Activated CD4-positive, alpha-beta T cell treated with anti-CD3 and anti-CD28 coated beads, Interleukin-10, Interleukin-2, amounts not matched to agents 100 ng/mL and 50 ng/mL, durations not matched to agents 16 hours and 8 hours (primary cell): ENCODE data around the gene ABR.
"Not testable (repeated sequence)": the region's sequence is repeated elsewhere in the genome, so short reads cannot be mapped to it uniquely, and the experiment has no call there.

ENCODE experiments used
- DNase-seq: peaks from one replicate; pipeline ENCODE4 v3.0.0-alpha.2; 2020

Gene ABR

DNA sequence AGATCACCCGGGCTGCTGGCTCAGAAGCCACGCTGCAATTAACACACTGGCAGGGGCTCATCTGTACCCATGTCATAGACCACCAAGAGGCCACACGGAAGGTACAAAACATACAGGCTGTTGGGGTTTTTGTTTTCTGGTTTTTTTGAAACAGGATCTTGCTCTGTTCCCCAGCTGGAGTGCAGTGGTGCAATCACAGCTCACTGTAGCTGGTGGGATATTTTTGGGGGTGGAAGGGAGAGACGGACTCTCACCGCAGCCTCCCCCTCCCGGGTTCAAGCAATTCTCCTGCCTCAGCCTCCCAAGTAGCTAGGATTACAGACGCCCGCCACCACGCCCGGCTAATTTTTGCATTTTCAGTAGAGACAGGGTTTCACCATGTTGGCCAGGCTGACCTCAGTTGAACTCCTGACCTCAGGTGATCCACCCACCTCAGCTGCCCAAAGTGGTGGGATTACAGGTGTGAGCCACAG, 19.5 kb upstream of the ABR start:
- DNase-seq = not testable (repeated sequence)

DNA sequence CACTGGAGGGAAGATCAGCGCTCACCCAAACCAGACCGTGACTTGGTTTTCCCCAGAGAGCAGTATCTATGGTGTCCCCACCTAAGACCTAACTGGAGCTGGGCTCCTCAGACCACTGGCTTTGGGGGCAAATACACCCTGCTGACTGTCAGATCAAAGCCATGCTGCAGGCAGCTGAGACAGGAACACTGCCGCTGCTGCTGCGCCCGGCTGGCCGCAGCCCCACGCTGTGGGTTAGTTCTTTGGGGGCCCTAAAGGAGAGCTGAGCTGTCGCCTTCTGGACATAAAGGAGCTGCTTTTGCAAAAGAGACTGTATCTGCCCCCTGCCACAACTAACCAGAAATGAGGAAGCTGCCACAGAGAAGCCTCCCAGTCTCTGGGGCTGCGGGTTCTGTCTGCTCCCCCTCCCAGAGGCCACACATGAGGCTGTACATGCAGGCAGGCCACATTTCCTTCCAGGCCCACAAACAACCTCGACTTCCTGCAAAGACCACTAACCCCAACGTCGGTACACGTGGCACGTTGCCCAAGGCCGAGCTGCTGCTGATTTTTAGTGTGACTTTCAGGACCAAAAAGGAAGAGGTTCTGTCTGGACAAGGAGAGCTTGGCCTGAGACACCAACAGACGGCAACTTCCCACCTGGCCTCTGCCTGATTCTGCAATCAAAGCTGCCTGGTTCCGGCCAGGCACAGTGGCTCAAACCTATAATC, 18.2 kb upstream of the ABR start:
- peak; percentile 79 for DNase-seq

DNA sequence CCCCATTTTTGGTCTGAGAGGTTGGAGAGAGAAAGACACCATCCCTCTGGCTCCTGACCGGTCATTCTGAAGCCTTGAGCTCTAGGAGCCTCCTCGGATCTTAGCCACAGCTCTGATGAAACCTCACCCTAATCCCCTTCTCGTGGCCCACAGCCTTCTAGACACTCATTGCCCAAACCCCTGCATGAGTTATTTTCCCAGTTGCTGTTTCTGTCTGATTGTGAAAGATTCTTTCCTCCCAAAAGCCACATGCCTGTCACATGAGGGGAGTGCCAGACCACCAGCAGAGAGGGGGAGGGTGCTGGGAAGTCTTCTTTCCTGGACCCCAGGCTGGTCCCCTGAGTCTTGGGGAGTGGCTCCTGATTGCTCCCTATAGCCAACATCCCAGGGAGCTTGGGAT, 17.6 kb upstream of the ABR start:
- DNase-seq = peak; percentile 33

DNA sequence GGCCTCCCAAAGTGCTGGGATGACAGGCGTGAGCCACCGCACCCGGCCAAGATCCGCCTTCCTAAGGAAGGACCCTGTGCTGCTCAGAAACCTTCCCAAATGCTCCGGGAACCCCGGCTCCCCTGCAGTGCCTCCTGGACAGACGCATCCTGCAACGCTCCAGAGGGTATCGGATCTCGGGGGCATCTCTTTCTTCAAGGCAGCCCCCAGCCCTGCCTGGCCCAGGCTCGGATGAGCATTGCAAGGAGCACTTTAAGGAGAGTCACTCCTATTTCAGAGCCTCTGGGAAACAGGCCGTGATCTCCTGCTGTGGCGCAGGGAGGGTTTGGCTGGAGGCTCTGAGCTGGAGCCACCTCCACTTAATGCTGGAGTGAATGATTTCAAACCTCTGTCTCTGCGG, 17.2 kb upstream of the ABR start:
- DNase-seq = no peak

DNA sequence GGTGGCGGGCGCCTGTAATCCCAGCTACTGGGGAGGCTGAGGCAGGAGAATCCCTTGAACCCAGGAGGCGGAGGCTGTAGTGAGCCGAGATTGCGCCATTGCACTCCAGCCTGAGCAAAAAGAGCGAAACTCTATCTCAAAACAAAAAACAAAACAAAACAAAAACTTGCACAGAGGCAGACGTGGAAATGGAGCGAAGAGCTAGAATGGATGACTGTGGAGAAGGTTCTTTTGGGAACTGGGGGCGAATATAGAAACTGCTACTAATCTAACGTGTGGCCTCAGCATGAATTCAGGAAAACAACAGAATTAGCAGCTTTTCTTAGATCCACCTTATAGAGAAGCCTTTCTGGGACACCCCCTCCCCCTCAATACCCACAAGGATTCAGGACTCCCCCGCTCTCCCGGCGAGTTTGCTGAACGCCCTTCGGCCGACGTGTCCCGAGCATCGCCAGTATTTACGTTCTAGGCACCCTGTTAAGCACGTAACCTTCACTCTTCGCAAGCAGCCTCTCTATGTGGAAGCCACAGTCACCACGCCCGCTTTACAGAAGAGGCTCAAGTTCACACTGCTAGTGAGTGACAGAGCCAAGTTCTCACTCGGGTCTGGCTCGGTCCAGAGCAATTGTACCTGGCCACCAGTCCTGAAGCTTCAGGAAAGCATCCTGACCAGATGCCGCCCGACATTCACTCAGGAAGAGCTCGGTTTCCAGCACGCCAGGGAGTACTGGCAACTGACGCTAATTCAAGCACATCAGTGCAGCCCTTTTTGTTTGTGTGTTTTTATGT, 13.3 kb upstream of the ABR start:
- DNase-seq = no peak

DNA sequence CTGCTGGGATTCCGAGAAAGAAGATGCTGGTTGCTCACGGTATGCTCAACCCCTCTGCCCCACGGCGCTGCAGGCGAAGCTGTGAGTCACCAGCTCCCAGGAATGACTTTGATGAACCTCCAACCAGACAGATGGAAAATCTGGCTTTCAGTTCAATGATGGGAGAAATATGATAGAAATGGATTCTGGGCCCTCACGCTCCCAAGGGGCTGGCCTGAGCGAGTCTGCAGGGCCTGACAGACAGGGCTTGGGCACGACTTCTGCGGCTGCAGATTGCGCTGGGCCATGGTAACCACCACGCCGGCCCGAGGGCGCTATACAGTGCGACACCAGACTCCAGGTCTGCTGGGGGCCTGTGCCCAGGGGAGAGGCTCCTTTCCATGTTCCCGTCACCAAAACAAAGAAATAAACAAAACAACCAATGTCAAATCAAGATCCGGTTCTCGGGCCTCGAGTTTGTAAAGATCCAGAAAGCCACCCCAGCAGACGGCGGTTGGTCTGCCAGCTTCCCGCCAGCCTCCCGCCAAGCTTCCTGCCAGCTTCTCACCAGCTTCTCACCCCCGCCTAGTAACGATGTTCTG, 11.1 kb upstream of the ABR start:
- no peak for DNase-seq

DNA sequence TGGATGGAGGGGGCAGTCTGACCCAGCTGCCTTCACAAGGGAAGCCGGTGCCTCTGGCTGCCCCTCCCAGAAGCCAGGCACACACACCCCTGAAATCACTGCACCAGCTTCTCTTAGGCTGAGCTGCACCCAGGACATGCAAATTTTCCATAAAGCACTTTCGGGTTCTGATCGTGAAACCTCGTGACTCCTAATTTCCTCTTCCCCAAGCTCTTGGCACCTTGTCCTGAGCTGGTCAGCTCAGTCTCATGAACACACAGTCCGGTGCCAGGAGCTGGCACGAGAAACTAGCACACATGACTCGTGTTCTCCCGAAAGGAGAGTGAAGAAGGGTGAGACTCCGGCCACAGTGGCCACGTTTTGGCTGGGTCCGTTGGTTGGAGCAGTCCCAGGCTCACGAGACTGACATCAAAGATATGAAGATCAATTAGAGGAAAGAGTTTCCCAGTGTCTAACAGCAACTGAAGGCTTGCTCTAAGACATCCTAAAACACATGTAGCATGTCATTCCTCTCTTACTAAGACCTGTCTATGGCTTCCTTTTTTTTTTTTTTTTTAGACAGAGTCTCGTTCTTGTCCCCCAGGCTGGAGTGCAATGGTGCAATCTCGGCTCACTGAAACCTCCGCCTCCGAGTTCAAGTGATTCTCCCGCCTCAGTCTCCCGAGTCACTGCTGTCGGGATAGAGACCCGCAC, 9.2 kb upstream of the ABR start:
- DNase-seq = no peak

DNA sequence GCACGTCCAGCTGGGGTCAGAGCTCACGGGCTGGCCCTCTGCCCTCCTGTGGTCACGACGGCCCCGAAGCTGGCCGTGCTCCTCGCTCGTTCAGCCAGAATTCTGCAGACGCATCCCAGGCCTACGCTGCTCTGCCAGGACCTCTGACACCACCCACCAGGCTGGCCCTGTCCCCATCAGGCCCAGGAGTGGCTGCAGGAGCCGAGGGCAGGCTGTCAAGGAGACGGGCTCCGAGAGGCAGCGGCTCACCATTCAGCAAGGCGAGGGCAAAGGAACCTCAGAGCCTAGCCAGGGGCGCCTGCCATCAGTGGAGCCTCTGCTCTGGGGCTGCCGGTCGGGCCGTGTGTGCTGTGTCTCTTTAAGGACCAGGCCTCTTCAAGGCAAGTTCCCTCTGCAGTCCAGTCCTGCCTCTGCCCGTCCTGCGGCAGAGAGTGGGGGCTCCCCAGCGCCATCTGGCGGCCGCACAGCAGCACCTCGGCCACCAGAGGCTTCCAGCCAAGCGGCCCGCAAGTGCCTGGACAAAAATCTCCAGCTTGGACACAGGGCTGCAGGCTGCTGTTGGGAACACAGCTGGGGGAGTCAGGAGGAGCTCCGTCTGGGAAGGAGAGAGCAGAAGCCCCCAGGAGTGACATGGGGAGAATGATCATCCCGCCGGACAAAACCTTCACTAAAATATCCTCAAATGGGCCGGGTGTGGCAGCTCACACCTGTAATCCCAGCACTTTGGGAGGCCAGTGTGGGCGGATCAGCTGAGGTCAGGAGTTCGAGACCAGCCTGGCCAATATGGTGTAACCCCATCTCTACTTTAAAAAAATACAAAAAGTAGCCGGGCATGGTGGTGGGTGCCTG, 7.4 kb upstream of the ABR start:
- peak; percentile 80 for DNase-seq

DNA sequence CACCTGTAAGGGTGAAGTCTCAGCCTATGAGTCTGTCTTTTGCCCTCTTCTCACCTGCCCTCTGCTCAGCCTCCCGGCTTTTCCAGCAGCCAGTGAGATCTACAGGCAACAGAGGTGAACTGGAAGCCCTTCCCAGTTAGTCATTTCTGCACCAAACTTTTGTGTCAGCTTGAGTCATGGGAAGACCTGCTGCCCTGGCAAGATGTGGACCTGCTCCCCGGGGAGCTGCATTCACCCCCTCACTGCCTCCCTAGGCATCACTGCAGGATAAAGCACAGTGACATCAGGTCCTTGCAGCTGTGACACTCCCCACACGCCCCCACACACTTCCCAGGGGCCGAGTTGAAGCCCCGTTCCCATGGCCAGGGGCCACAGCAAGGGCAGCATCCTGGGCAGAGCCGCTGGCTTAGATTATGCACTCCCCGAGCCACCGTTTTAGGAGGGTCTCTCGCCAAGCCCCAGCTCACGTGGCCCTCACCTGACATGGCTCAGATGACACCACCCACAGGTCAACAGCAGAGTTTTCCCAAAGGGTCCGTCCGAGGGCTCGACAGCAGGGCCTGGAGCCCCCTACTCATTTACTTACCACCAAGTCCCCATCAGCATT, 6.5 kb upstream of the ABR start:
- no peak for DNase-seq

DNA sequence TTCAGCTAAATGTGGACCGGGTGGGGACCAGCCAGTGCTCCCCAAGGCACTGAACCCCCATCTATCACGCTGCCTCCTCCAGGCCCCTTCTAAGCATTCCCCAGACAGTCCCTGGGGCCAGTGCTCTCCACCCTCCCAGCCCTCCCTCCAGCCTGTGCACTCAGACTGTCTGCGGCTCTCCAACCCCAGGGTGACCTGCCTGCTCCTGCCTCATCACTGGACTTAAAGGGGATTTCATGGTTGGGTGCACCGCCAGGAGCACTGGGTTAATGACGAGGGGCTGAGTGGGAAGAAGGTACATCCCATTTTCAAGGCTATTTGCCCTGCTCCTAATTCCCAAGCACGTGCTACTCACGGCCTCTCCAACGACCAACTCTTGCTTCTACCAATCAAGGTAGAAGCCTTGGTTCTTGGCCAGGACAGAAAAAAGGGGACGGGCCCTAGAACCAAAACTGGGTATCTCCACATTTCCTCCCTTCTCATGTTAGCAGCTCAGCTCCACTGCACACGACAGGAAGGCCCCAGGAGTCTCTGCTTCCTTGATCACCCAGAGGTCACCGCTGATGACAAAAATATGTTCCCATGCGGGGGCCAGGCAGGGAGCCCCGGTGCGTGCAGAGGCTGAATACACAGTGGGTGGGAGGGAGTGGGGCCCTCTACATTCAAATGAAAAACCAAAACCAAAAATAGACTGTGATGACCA, 3.5 kb upstream of the ABR start:
- DNase-seq = no peak

DNA sequence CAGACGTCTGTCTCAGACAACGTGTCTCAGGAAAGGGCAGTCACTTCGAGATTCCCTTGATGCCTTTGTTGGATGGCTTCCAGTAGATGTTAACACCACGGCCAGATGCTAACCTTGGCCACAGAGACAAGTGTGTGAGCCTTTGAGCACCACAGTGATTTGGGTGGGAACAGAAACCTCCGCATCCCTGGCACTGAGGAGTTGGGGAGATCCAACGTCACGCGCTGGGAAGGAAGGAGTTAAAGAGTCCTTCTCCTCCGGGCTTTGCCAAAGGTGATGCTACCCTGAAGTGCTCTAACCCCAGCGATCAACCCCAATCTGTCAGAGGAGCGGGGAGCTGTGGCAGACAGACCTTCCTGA, 3.0 kb upstream of the ABR start:
- no peak for DNase-seq

DNA sequence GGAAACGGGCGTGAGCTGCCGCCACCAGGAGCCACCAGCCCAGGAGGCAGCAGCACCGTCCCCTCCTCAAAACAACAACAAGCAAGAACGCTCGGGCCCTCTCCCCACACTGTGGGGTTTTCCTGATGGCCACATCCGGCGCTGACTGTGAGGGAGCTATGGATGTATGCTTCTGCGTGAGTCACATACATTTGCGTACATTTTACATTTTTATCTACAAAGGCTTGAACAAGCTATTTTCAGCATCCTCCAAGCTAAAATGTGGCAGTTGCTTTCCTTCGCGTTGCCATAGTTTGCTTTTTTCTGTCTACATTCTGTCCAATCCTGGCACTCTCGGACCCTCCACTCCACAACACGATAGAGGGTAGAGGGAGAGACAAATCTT, 2.0 kb upstream of the ABR start:
- no peak for DNase-seq

DNA sequence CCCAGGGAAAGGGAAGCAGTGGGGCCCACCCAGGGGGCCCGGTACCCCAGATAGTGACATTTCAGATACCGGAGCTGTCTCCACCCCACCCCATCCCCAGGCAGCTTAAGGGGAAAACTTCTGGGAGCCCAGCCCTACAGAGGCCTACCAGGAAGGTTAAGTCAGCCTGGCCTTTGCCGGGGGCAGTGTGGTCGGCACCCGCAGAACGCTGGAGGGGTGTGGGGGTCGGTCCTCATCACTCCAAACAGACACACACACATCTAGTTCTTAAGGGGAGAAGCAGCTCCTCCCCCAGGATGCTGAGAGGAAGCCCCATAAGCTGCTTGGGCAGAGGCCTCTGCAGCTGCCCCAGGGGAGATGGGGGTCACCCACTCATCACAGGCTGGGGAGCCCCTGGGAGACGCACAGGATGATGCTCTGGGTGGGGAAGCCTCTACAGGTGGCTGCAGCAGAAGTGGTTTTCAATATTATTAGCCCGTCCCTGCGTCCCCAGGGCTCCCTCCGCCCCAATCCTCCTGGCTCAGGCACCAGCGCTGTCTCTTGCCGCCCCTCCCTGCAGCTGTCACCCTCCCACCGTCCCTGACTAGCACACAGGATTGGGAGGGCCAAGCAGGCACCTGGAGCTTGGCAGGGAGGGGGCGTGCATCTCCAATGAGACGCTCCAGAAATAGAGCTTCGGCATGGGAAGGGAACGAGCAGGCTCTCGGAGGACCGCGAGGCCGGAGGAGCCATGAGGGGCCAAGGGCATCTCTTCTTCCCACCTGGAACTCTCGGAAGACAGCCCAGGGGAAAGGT, 1.4 kb upstream of the ABR start:
- no peak for DNase-seq

DNA sequence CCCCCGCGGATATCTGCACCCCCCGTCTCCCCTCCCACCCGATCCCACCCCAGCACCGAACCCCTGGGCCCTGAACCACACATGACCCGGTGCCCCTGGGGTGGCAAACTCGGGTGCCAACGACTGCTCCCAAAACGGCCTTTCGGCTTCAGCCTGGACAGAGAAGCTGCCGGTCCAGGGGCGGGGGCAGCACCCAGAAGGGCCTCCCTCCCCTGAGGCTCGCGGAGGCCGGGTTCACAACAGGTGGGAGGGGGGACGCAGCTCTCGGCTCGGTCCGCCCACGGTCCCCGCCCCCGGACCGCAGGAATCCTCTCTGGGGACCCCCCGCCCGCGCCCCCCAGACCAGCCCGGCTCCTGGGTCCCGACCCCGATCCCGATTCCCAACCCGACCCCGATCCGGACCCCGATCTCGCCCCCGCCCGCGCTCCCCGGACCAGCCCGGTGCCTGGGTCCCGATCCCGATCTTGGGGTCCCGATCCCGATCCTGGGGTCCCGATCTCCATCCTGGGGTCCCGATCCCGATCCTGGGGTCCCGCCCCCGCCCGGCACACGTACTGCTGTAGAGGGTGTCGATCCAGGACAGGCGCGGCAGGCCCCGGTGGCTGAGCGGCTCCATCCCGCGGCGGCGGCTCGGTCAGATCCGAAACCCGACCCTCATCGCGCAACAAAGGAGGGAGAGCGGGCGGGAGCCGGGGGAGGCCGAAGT, 516 bp downstream of the ABR start:
- no peak for DNase-seq

DNA sequence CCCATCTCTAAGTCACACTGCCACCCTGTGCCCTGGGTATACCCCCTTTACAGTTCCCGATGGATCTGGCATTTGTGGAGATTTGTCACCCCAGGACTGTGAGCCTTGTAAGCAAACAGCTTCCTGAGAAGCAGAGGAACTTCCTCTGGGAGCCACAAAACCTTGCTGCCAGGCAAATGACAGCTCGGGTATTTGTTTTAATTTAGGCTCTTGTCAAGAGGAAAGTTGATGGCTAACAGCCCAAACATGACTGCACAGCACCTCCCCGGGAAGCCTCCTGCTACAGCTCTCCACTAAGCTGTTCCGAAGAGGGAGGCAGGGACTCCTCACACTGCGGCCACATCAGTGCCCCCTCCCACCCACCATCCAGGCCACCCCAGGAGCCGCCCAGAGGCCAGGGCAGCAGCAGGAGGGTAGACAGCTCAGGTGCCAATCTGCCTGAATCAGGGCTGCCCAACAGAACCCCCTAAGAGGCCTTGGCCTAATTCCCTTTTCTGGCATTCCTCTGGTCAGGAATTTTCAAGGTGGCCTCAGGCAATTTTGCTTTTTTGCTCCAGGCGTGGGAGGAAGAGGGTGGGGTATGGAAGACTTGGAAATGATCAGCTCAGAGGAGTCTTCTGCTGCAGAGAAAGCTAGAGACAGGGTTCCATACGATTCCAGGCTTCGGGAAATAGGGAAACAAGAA, 2.6 kb downstream of the ABR start:
- DNase-seq = no peak

DNA sequence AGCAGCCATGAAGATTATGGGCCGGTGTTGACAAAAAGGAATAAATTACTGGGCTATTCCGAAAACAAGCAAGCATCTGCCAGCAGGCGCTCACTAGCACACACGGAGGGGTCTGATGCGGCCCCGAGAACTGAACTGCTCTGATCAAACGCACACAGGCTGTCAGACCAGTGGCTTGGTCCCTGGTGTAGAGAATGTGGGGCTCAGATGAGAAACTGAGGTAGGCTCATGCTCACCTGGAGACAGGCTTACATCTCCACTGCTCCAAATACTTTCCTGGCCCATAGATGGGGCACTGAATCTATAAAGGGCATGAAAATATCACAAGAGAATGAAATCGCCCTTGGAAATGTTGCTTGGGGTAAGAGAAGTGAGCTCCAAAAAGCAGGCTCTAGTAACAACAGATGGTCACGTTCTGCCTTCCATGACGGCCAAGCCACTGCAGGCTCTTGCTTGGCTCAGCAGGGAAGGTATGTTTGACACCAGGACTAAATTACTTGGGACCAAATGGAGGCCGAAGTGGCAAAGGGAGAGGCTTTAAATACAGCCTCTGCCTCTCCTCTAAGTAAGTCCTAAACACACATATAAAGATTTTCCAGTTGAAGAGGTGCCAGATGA, 5.4 kb downstream of the ABR start:
- no peak for DNase-seq

DNA sequence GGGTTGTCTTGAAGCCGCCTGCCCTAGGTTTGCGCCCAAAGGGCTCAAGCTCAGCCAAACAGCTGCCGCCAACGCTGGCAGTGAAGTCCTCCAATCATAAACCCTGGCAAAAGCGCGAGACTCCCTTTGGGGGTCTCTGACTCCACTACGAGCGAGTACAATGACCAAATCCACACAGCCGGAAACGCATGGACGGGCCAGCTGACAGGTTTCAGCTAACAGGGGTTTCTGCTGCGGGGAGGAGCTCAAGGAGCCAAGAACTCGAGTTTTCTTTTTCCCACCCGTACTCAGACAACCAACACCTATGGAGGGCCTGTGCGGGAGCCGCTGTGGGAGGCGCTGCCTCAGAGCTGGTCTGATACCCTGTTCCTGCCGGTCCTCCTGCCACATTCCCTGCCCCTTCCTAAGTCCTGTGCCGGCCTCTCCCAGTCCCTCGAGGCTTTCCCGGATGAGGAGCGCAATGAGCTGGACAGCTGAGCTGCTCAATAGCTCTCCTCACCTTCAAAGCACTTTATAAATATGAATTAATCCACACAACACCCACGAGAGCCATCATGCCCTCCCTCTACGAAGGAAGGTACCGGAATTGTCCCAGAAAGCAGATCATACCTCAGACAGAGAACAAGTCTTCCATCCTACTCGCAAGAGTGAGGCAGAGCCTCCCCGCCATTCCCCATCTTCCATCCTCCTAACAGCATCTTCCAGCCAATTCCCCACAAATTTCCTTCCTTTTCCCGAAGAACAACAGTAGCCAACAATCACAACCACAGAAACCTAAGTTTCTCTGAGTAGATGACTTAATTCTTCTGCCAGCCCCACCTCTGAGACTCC, 6.1 kb downstream of the ABR start:
- no peak for DNase-seq

DNA sequence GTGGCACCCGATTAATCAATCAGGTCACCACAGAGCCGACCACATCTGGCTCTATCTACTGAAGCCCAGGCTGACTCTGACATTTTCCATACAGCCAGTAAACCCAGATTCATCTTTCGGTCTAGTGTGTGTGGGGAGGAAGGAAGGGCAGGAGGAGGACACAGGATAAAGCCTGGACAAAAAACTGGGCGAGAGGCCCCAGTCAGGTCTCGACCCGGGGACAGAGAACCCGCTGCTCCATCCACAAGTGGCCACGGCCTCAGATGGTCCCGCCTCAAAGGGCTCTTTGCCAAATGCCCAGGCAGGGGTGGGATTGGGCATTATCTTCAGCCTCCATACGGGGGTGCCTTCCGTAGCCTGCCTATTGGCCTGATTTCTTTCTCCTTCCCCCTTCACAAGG, 7.8 kb downstream of the ABR start:
- no peak for DNase-seq
